Measurements from ENCODE around the gene PNPLA5.

GRCh38 chr22:43869799-43870198 is 22.0 kb downstream of the PNPLA5 start:
- TF ChIP-seq, protein P1, sequence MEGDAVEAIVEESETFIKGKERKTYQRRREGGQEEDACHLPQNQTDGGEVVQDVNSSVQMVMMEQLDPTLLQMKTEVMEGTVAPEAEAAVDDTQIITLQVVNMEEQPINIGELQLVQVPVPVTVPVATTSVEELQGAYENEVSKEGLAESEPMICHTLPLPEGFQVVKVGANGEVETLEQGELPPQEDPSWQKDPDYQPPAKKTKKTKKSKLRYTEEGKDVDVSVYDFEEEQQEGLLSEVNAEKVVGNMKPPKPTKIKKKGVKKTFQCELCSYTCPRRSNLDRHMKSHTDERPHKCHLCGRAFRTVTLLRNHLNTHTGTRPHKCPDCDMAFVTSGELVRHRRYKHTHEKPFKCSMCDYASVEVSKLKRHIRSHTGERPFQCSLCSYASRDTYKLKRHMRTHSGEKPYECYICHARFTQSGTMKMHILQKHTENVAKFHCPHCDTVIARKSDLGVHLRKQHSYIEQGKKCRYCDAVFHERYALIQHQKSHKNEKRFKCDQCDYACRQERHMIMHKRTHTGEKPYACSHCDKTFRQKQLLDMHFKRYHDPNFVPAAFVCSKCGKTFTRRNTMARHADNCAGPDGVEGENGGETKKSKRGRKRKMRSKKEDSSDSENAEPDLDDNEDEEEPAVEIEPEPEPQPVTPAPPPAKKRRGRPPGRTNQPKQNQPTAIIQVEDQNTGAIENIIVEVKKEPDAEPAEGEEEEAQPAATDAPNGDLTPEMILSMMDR (conservative IDR thresholded peaks at IDR 0.05; ENCODE audit: low read length) = no peak
- TF ChIP-seq EZH2phosphoT487 (IDR thresholded peaks at IDR 0.05; ENCODE audit: borderline replicate concordance) = no peak

Measured in Loucy (cell line).